Mesothelial cell of epicardium (in vitro differentiated cells): Measurements from ENCODE around the gene ZNF74. TPM values are rescaled to one million over a fixed set of nuclear protein-coding genes. Genes with fewer than 3 reads are reported as not detected.
"Not testable (repeated sequence)": the region's sequence is repeated elsewhere in the genome, so short reads cannot be mapped to it uniquely, and the experiment has no call there.

Experiments
- DNase-seq, 2 experiments: peaks; one replicate each; pipeline ENCODE4 v3.0.0; 2021; ENCODE audit warnings: low spot score in 2 of 2; ENCODE audit not compliant: unreplicated experiment in 2 of 2
- H3K27ac Mint-ChIP-seq: 2 replicates; pipeline ENCODE4 v1.8.0; 2021; ENCODE audit warnings: mixed read lengths
- H3K27me3 Mint-ChIP-seq: 2 replicates; pipeline ENCODE4 v1.8.0; 2021; ENCODE audit warnings: low read depth, mixed read lengths
- H3K36me3 Mint-ChIP-seq: 2 replicates; pipeline ENCODE4 v1.8.0; 2021; ENCODE audit warnings: mixed read lengths
- H3K4me1 Mint-ChIP-seq: 2 replicates; pipeline ENCODE4 v1.8.0; 2021; ENCODE audit warnings: mixed read lengths
- H3K4me3 Mint-ChIP-seq: 2 replicates; pipeline ENCODE4 v1.8.0; 2021; ENCODE audit warnings: mild to moderate bottlenecking, moderate library complexity, mixed read lengths
- H3K9me3 Mint-ChIP-seq: 2 replicates; pipeline ENCODE4 v1.8.0; 2021; ENCODE audit warnings: mixed read lengths
- total RNA-seq: library from RNA; stranded (reverse); gene quantifications from 3 replicates; pipeline ENCODE4 v1.2.1, GENCODE V29; 2021

Gene ZNF74
- total RNA-seq, 1 donor from 2014 or later = 38.3 TPM

GRCh38 chr22:20361752-20362229, 32.2 kb upstream of the ZNF74 start:
- H3K4me3 Mint-ChIP-seq, H3K27ac Mint-ChIP-seq, DNase-seq, H3K36me3 Mint-ChIP-seq, H3K4me1 Mint-ChIP-seq, H3K9me3 Mint-ChIP-seq, H3K27me3 Mint-ChIP-seq: not testable (repeated sequence)

GRCh38 chr22:20362403-20362802, 31.5 kb upstream of the ZNF74 start:
- not testable (repeated sequence) for H3K4me1 Mint-ChIP-seq, H3K27ac Mint-ChIP-seq, H3K36me3 Mint-ChIP-seq, DNase-seq, H3K4me3 Mint-ChIP-seq, H3K9me3 Mint-ChIP-seq, H3K27me3 Mint-ChIP-seq

- H3K27me3 Mint-ChIP-seq = peaks cover 23% of the 10 kb centered on the region
- not testable (repeated sequence) for H3K9me3 Mint-ChIP-seq, DNase-seq, H3K27ac Mint-ChIP-seq, H3K4me1 Mint-ChIP-seq, H3K36me3 Mint-ChIP-seq, H3K4me3 Mint-ChIP-seq
These were observed 29.4 kb upstream of the ZNF74 start for GRCh38 chr22:20364335-20365260.

GRCh38 chr22:20366841-20367240, 27.1 kb upstream of the ZNF74 start:
- H3K27ac Mint-ChIP-seq, DNase-seq: not testable (repeated sequence)

GRCh38 chr22:20368875-20369274, 25.1 kb upstream of the ZNF74 start:
- not testable (repeated sequence) for H3K9me3 Mint-ChIP-seq, H3K36me3 Mint-ChIP-seq, H3K4me3 Mint-ChIP-seq, DNase-seq, H3K4me1 Mint-ChIP-seq, H3K27ac Mint-ChIP-seq
- H3K27me3 Mint-ChIP-seq = peaks cover 26% of the 10 kb centered on the region

More at GRCh38 chr22:20366841-20367240, 27.1 kb upstream of the ZNF74 start:
- H3K9me3 Mint-ChIP-seq, H3K4me1 Mint-ChIP-seq, H3K4me3 Mint-ChIP-seq, H3K36me3 Mint-ChIP-seq: not testable (repeated sequence)
- H3K27me3 Mint-ChIP-seq = peaks cover 24% of the 10 kb centered on the region

GRCh38 chr22:20371687-20372086, 22.3 kb upstream of the ZNF74 start:
- DNase-seq, H3K4me1 Mint-ChIP-seq, H3K9me3 Mint-ChIP-seq, H3K27ac Mint-ChIP-seq, H3K4me3 Mint-ChIP-seq, H3K36me3 Mint-ChIP-seq: not testable (repeated sequence)
- peaks cover 24% of the 10 kb centered on the region for H3K27me3 Mint-ChIP-seq

GRCh38 chr22:20372406-20372854, 21.5 kb upstream of the ZNF74 start:
- not testable (repeated sequence) for H3K4me1 Mint-ChIP-seq

GRCh38 chr22:20373195-20373706, 20.7 kb upstream of the ZNF74 start:
- peaks cover 17% of the 10 kb centered on the region for H3K27me3 Mint-ChIP-seq
- H3K4me1 Mint-ChIP-seq, H3K36me3 Mint-ChIP-seq, H3K9me3 Mint-ChIP-seq, DNase-seq, H3K4me3 Mint-ChIP-seq, H3K27ac Mint-ChIP-seq: not testable (repeated sequence)

More at GRCh38 chr22:20372406-20372854, 21.5 kb upstream of the ZNF74 start:
- peaks cover 22% of the 10 kb centered on the region for H3K27me3 Mint-ChIP-seq
- not testable (repeated sequence) for H3K4me3 Mint-ChIP-seq, H3K36me3 Mint-ChIP-seq, H3K27ac Mint-ChIP-seq, H3K9me3 Mint-ChIP-seq
- DNase-seq = peak in 1 of 2 experiments; percentile 32

GRCh38 chr22:20374130-20374529, 19.8 kb upstream of the ZNF74 start:
- not testable (repeated sequence) for H3K27me3 Mint-ChIP-seq, H3K4me3 Mint-ChIP-seq, DNase-seq, H3K36me3 Mint-ChIP-seq, H3K27ac Mint-ChIP-seq, H3K4me1 Mint-ChIP-seq, H3K9me3 Mint-ChIP-seq

GRCh38 chr22:20376281-20376680, 17.7 kb upstream of the ZNF74 start:
- not testable (repeated sequence) for H3K27me3 Mint-ChIP-seq, H3K36me3 Mint-ChIP-seq, H3K27ac Mint-ChIP-seq, H3K4me3 Mint-ChIP-seq, H3K9me3 Mint-ChIP-seq, H3K4me1 Mint-ChIP-seq, DNase-seq

- H3K27me3 Mint-ChIP-seq, H3K4me1 Mint-ChIP-seq, H3K36me3 Mint-ChIP-seq, H3K27ac Mint-ChIP-seq, H3K4me3 Mint-ChIP-seq, DNase-seq, H3K9me3 Mint-ChIP-seq: not testable (repeated sequence)
These were observed 17.0 kb upstream of the ZNF74 start for GRCh38 chr22:20376983-20377382.
